CD14-positive monocyte (primary cell): ENCODE results near the gene MACROD2. TPM values are rescaled to one million over a fixed set of nuclear protein-coding genes. Genes with fewer than 3 reads are reported as not detected.

Experiments
- DNase-seq, 3 donors: peaks; one replicate each; pipeline ENCODE4 v3.0.0-alpha.2; 2011 to 2022
- H2AFZ ChIP-seq: 2 replicates; pipeline ENCODE4 v1.6.0; 2012; ENCODE audit warnings: mild to moderate bottlenecking, low read depth, low read length, inconsistent platforms; ENCODE audit not compliant: insufficient read depth, poor library complexity, severe bottlenecking
- H3K27ac ChIP-seq, 2 donors: 1 replicate in 1 of 2; 2 replicates in 1 of 2; pipeline ENCODE4 v1.5.1; 2012 to 2013; ENCODE audit warnings: low read length in 2 of 2, control low read depth in 1 of 2, inconsistent platforms in 1 of 2, low read depth in 1 of 2, mild to moderate bottlenecking in 1 of 2
- H3K27me3 ChIP-seq, 2 donors: one replicate each; pipeline versions ENCODE4 v1.6.0 to v1.6.1; 2011 to 2013; ENCODE audit warnings: low read length in 2 of 2; ENCODE audit not compliant: control insufficient read depth in 2 of 2, insufficient read depth in 2 of 2
- H3K36me3 ChIP-seq, 2 donors: replicated peaks in 1 of 2; 1 replicate in 1 of 2; 2 replicates in 1 of 2; pipeline versions ENCODE4 v1.5.1 to v1.6.1; 2012 to 2013; ENCODE audit warnings: low read length in 2 of 2, control low read depth in 1 of 2, inconsistent platforms in 1 of 2, mild to moderate bottlenecking in 1 of 2; ENCODE audit not compliant: insufficient read depth in 2 of 2, control insufficient read depth in 1 of 2
- H3K4me1 ChIP-seq, 2 donors: 1 replicate in 1 of 2; 2 replicates in 1 of 2; pipeline versions ENCODE4 v1.5.1 to v1.6.1; 2012 to 2013; ENCODE audit warnings: low read length in 2 of 2, control low read depth in 1 of 2, inconsistent platforms in 1 of 2, mild to moderate bottlenecking in 1 of 2, moderate library complexity in 1 of 2; ENCODE audit not compliant: insufficient read depth in 2 of 2, control insufficient read depth in 1 of 2
- H3K4me2 ChIP-seq: replicated peaks from 2 replicates; pipeline ENCODE3; 2012; ENCODE audit warnings: low read length, moderate library complexity, mild to moderate bottlenecking; ENCODE audit not compliant: poor library complexity, severe bottlenecking; ENCODE audit errors: extremely low read depth
- H3K4me3 ChIP-seq, 3 experiments: fragments of 200-600 bp in 1 of 3; sonication (generic) in 1 of 3; replicated peaks in 1 of 3; 1 replicate in 2 of 3; 2 replicates in 1 of 3; pipeline ENCODE4 v1.5.1; 2011 to 2013; ENCODE audit warnings: low read length in 3 of 3, mild to moderate bottlenecking in 3 of 3, control low read depth in 2 of 3, low read depth in 2 of 3, inconsistent platforms in 1 of 3, moderate library complexity in 1 of 3
- H3K79me2 ChIP-seq: 2 replicates; pipeline ENCODE4 v1.6.0; 2012; ENCODE audit warnings: mild to moderate bottlenecking, control low read depth, inconsistent platforms, low read length, moderate library complexity; ENCODE audit not compliant: insufficient read depth
- H3K9ac ChIP-seq: 2 replicates; pipeline ENCODE4 v1.6.0; 2017; ENCODE audit warnings: low read length, mild to moderate bottlenecking; ENCODE audit not compliant: insufficient read depth, poor library complexity, severe bottlenecking
- H3K9me3 ChIP-seq, 2 donors: replicated peaks in 1 of 2; 1 replicate in 1 of 2; 2 replicates in 1 of 2; pipeline versions ENCODE4 v1.5.1 to v1.6.1; 2012 to 2013; ENCODE audit warnings: low read length in 2 of 2, control low read depth in 1 of 2; ENCODE audit not compliant: control insufficient read depth in 1 of 2, insufficient read depth in 1 of 2
- H4K20me1 ChIP-seq: 2 replicates; pipeline ENCODE4 v1.6.0; 2012; ENCODE audit warnings: mild to moderate bottlenecking, low read length, control low read depth, moderate library complexity; ENCODE audit not compliant: insufficient read depth
- H3K27ac Mint-ChIP-seq, 7 donors: one replicate each; pipeline ENCODE4 v1.8.0; 2020; ENCODE audit warnings: mild to moderate bottlenecking in 7 of 7, mixed read lengths in 7 of 7, moderate library complexity in 6 of 7, inconsistent platforms in 2 of 7
- H3K27me3 Mint-ChIP-seq, 3 donors: one replicate each; pipeline ENCODE4 v1.8.0; 2021 to 2022; ENCODE audit warnings: low read depth in 3 of 3, mild to moderate bottlenecking in 3 of 3, mixed read lengths in 3 of 3, moderate library complexity in 3 of 3, inconsistent platforms in 1 of 3
- H3K36me3 Mint-ChIP-seq, 2 donors: one replicate each; pipeline ENCODE4 v1.8.0; 2020; ENCODE audit warnings: mixed read lengths in 2 of 2, inconsistent platforms in 1 of 2, mild to moderate bottlenecking in 1 of 2
- H3K4me1 Mint-ChIP-seq: one replicate; pipeline ENCODE4 v1.8.0; 2020; ENCODE audit warnings: mild to moderate bottlenecking, mixed read lengths
- H3K4me3 Mint-ChIP-seq, 2 donors: one replicate each; pipeline ENCODE4 v1.8.0; 2020; ENCODE audit warnings: mild to moderate bottlenecking in 2 of 2, mixed read lengths in 2 of 2, moderate library complexity in 1 of 2
- H3K9me3 Mint-ChIP-seq, 7 donors: one replicate each; pipeline ENCODE4 v1.8.0; 2020 to 2022; ENCODE audit warnings: mixed read lengths in 7 of 7, mild to moderate bottlenecking in 6 of 7, moderate library complexity in 6 of 7, inconsistent platforms in 2 of 7
- CTCF ChIP-seq: fragments of 200-600 bp; IDR thresholded peaks from one replicate; pipeline ENCODE4 v1.8.0; 2022; ENCODE audit warnings: antibody characterized with exemption, mild to moderate bottlenecking
- WGBS: methylation state at CpG from one replicate; pipeline ENCODE4 v1.1.5; 2013; ENCODE audit warnings: missing lambda C conversion rate; ENCODE audit not compliant: insufficient coverage; 5-methylcytosine and 5-hydroxymethylcytosine counted together
- intact Hi-C, 2 donors: fragments of 100-400 bp; cut with micrococcal nuclease; formaldehyde crosslinking; loops; one replicate each; pipeline versions ENCODE4 v1.15.0 to v1.15.1; 2023
- polyA plus RNA-seq, 3 donors: library from polyadenylated mRNA; depleted of rRNA in 1 of 3; unstranded in 2 of 3; stranded (reverse) in 1 of 3; fragments of 300-500 nt in 2 of 3; fragments of >200 nt in 1 of 3; fragmentation: Illumina TruSeq in 2 of 3; gene quantifications; 1 replicate in 2 of 3; 2 replicates in 1 of 3; pipeline ENCODE4 v1.2.3, GENCODE V29; 2012 to 2021

MACROD2 gene
- polyA plus RNA-seq, 3 donors: 0.23 TPM; not detected in 2

- 80% methylated on average over 1 of the region's 5 CpGs for WGBS
- Histone ChIP-seq H3K4me2 (no peak overlapping the region), H3K4me3 (no peak overlapping the region), H3K4me1 (no peaks in the 10 kb centered on the region), H4K20me1 (no peaks in the 10 kb centered on the region), H3K9ac (no peak overlapping the region), H3K9me3 (no peaks in the 10 kb centered on the region), H3K79me2 (no peaks in the 10 kb centered on the region), H3K27me3 (no peaks in the 10 kb centered on the region), H3K27ac (no peak overlapping the region), H3K36me3 (no peaks in the 10 kb centered on the region), H2AFZ (no peak overlapping the region)
- no peaks in the 10 kb centered on the region for H3K27me3 Mint-ChIP-seq
- intact Hi-C loops: no loop called here
- peaks cover 0 to 14% (median 5%) of the 10 kb centered on the region in 7 donors for H3K9me3 Mint-ChIP-seq
- no peaks in the 10 kb centered on the region for H3K36me3 Mint-ChIP-seq
- no peak for DNase-seq
- no peak overlapping the region for H3K27ac Mint-ChIP-seq
- H3K4me1 Mint-ChIP-seq: no peaks in the 10 kb centered on the region
- no peak overlapping the region for H3K4me3 Mint-ChIP-seq
- TF ChIP-seq CTCF: no peak
Measured at GRCh38 chr20:14706555-14706954, 711.2 kb downstream of the MACROD2 start.

- intact Hi-C loops: no loop called here
- Mint-ChIP-seq H3K9me3 (peaks cover 0 to 14% (median 5%) of the 10 kb centered on the region in 7 donors), H3K27ac (peak overlapping the region in 1 of 7 donors; percentile 27), H3K27me3 (no peaks in the 10 kb centered on the region), H3K4me3 (no peak overlapping the region), H3K36me3 (no peaks in the 10 kb centered on the region), H3K4me1 (no peaks in the 10 kb centered on the region)
- H2AFZ ChIP-seq: no peak overlapping the region
- WGBS: 100% methylated on average over 2 of the region's 10 CpGs
- H4K20me1 ChIP-seq: no peaks in the 10 kb centered on the region
- no peak overlapping the region for H3K4me2 ChIP-seq
- TF ChIP-seq CTCF: no peak
- H3K4me1 ChIP-seq: no peaks in the 10 kb centered on the region
- no peaks in the 10 kb centered on the region for H3K36me3 ChIP-seq
- H3K79me2 ChIP-seq: no peaks in the 10 kb centered on the region
- H3K4me3 ChIP-seq: no peak overlapping the region
- DNase-seq: no peak
- H3K27ac ChIP-seq: no peak overlapping the region
- H3K9me3 ChIP-seq: no peaks in the 10 kb centered on the region
- H3K27me3 ChIP-seq: no peaks in the 10 kb centered on the region
- H3K9ac ChIP-seq: no peak overlapping the region
Measured at GRCh38 chr20:14707026-14707680, 711.8 kb downstream of the MACROD2 start.
